Measurements from ENCODE around the gene CORO2B. TPM values are rescaled to one million over a fixed set of nuclear protein-coding genes. Genes with fewer than 3 reads are reported as not detected.
"Not testable (repeated sequence)": the region's sequence is repeated elsewhere in the genome, so short reads cannot be mapped to it uniquely, and the experiment has no call there.

CORO2B gene
- total RNA-seq, 4 donors from 2014 or later = 3.1 to 9.6 (median 8.6) TPM

- WGBS, 2 donors = 69 to 70% methylated on average over 2 of the region's 3 CpGs
- Histone ChIP-seq H3K9me3 (no peaks in the 10 kb centered on the region), H3K4me1 (no peaks in the 10 kb centered on the region), H3K4me3 (replicated peaks in 1 of 3) (no peak overlapping the region), H3K27me3 (no peaks in the 10 kb centered on the region), H3K36me3 (no peaks in the 10 kb centered on the region), H3K27ac (no peak overlapping the region)
- intact Hi-C loops (cut with DNase I) = no loop called here
- DNase-seq = no peak
- TF ChIP-seq CTCF (IDR thresholded peaks at IDR 0.05) = no peak
- TF ChIP-seq POLR2A (IDR thresholded peaks at IDR 0.05) = no peak
Measured at GRCh38 chr15:68677996-68678395, 99.2 kb downstream of the CORO2B start.

GRCh38 chr15:68678746-68679145, 100.0 kb downstream of the CORO2B start:
- Histone ChIP-seq H3K36me3 (no peaks in the 10 kb centered on the region), H3K4me1 (no peaks in the 10 kb centered on the region), H3K27ac (no peak overlapping the region), H3K27me3 (no peaks in the 10 kb centered on the region), H3K4me3 (replicated peaks in 1 of 3) (no peak overlapping the region), H3K9me3 (no peaks in the 10 kb centered on the region)
- 72 to 90% methylated on average over 4 to 5 of the region's 5 CpGs for WGBS, 2 donors
- intact Hi-C loops (cut with DNase I) = no loop called here
- no peak for DNase-seq
- TF ChIP-seq CTCF (IDR thresholded peaks at IDR 0.05) (no peak), POLR2A (IDR thresholded peaks at IDR 0.05) (no peak)

GRCh38 chr15:68679161-68679560, 100.4 kb downstream of the CORO2B start:
- no peak for DNase-seq
- intact Hi-C loops (cut with DNase I) = no loop called here

GRCh38 chr15:68679961-68680371, 101.2 kb downstream of the CORO2B start:
- Histone ChIP-seq H3K9me3 (no peaks in the 10 kb centered on the region), H3K27me3 (no peaks in the 10 kb centered on the region), H3K4me3 (replicated peaks in 1 of 3) (no peak overlapping the region), H3K27ac (no peak overlapping the region), H3K4me1 (no peaks in the 10 kb centered on the region), H3K36me3 (no peaks in the 10 kb centered on the region)
- 90% methylated on average over 4 of the region's 4 CpGs; no CpG with 5 or more reads in 1 of the 2 donors for WGBS, 2 donors
- DNase-seq = no peak
- no peak for TF ChIP-seq POLR2A (IDR thresholded peaks at IDR 0.05)
- TF ChIP-seq CTCF (IDR thresholded peaks at IDR 0.05) = no peak
- intact Hi-C loops (cut with DNase I) = no loop called here

More at GRCh38 chr15:68679161-68679560, 100.4 kb downstream of the CORO2B start:
- no peak for TF ChIP-seq CTCF (IDR thresholded peaks at IDR 0.05)
- no peak for TF ChIP-seq POLR2A (IDR thresholded peaks at IDR 0.05)
- no peaks in the 10 kb centered on the region for H3K9me3 ChIP-seq
- 78 to 93% methylated on average over 2 to 3 of the region's 3 CpGs for WGBS, 2 donors
- H3K27ac ChIP-seq = no peak overlapping the region
- no peak overlapping the region for H3K4me3 ChIP-seq (replicated peaks in 1 of 3)
- H3K36me3 ChIP-seq = no peaks in the 10 kb centered on the region
- no peaks in the 10 kb centered on the region for H3K27me3 ChIP-seq
- H3K4me1 ChIP-seq = no peaks in the 10 kb centered on the region

GRCh38 chr15:68680756-68681155, 102.0 kb downstream of the CORO2B start:
- intact Hi-C loops (cut with DNase I); H3K4me3 ChIP-seq (replicated peaks in 1 of 3); H3K27ac ChIP-seq; H3K36me3 ChIP-seq; H3K9me3 ChIP-seq; DNase-seq; H3K4me1 ChIP-seq; H3K27me3 ChIP-seq: not testable (repeated sequence)
- 93% methylated on average over 10 of the region's 10 CpGs for WGBS, 2 donors

GRCh38 chr15:68681836-68682235, 103.0 kb downstream of the CORO2B start:
- H3K27ac ChIP-seq = no peak overlapping the region
- H3K4me3 ChIP-seq (replicated peaks in 1 of 3) = no peak overlapping the region
- intact Hi-C loops (cut with DNase I) = no loop called here
- no peak for TF ChIP-seq CTCF (IDR thresholded peaks at IDR 0.05)
- H3K27me3 ChIP-seq = no peaks in the 10 kb centered on the region
- no peaks in the 10 kb centered on the region for H3K36me3 ChIP-seq
- no peak for DNase-seq
- 81% methylated on average over 2 of the region's 2 CpGs; no CpG with 5 or more reads in 1 of the 2 donors for WGBS, 2 donors
- no peaks in the 10 kb centered on the region for H3K9me3 ChIP-seq
- no peaks in the 10 kb centered on the region for H3K4me1 ChIP-seq

All from thyroid gland (tissue), 4 donors.